Loucy (cell line): ENCODE data around the gene FEZF1.

Experiments
- H2AFZ ChIP-seq: fragments of 200-600 bp; sonication (generic); 2 replicates; pipeline ENCODE4 v1.6.0; 2016; ENCODE audit warnings: antibody characterized with exemption, mild to moderate bottlenecking, low read length, moderate library complexity
- H3F3A ChIP-seq: fragments of 200-600 bp; 2 replicates; pipeline ENCODE4 v1.6.0; 2016; ENCODE audit warnings: antibody characterized with exemption, low read depth, mild to moderate bottlenecking
- H3K27me3 ChIP-seq: fragments of 200-600 bp; sonication (generic); 2 replicates; pipeline ENCODE4 v1.6.1; 2014; ENCODE audit warnings: low read length, mild to moderate bottlenecking; ENCODE audit not compliant: insufficient read depth, poor library complexity, severe bottlenecking
- H3K36me3 ChIP-seq: fragments of 200-600 bp; sonication (generic); 2 replicates; pipeline ENCODE4 v1.6.1; 2016; ENCODE audit warnings: low read length; ENCODE audit not compliant: insufficient read depth
- H3K4me1 ChIP-seq: fragments of 200-600 bp; sonication (generic); 2 replicates; pipeline ENCODE4 v1.5.1; 2014; ENCODE audit warnings: low read length, mild to moderate bottlenecking; ENCODE audit not compliant: insufficient read depth, poor library complexity, severe bottlenecking
- H3K4me2 ChIP-seq: fragments of 200-600 bp; sonication (generic); 2 replicates; pipeline ENCODE4 v1.6.0; 2014; ENCODE audit warnings: antibody characterized with exemption, low read length, low read depth, mild to moderate bottlenecking; ENCODE audit not compliant: poor library complexity, severe bottlenecking
- H3K4me3 ChIP-seq: fragments of 200-600 bp; sonication (generic); 2 replicates; pipeline ENCODE4 v1.5.1; 2014; ENCODE audit warnings: low read length, mild to moderate bottlenecking, mixed read lengths; ENCODE audit not compliant: poor library complexity, severe bottlenecking
- H3K79me2 ChIP-seq: fragments of 200-600 bp; sonication (generic); 2 replicates; pipeline ENCODE4 v1.6.1; 2014; ENCODE audit warnings: low read length; ENCODE audit not compliant: insufficient read depth
- H3K9ac ChIP-seq: fragments of 200-600 bp; sonication (generic); 2 replicates; pipeline ENCODE4 v1.6.0; 2014; ENCODE audit warnings: mild to moderate bottlenecking, low read depth, low read length, moderate library complexity; ENCODE audit not compliant: poor library complexity, severe bottlenecking
- H3K9me2 ChIP-seq: fragments of 200-600 bp; sonication (generic); replicated peaks from 2 replicates; pipeline ENCODE4 v1.6.1; 2016; ENCODE audit warnings: low read depth, low read length, mixed read lengths
- H3K9me3 ChIP-seq: fragments of 200-600 bp; sonication (generic); 2 replicates; pipeline ENCODE4 v1.6.1; 2014; ENCODE audit warnings: mild to moderate bottlenecking, antibody characterized with exemption, low read length, low read depth; ENCODE audit not compliant: insufficient read depth
- H4K20me1 ChIP-seq: fragments of 200-600 bp; sonication (generic); 2 replicates; pipeline ENCODE4 v1.6.0; 2014; ENCODE audit warnings: antibody characterized with exemption, low read length, mild to moderate bottlenecking; ENCODE audit not compliant: insufficient read depth, poor library complexity, severe bottlenecking
- EZH2phosphoT487 ChIP-seq: fragments of 200-600 bp; IDR thresholded peaks from 2 replicates; pipeline ENCODE4 v1.6.1; 2018; ENCODE audit warnings: antibody characterized with exemption, mild to moderate bottlenecking, moderate library complexity, borderline replicate concordance
- TF ChIP-seq, protein P1 (sequence below): fragments of 200-600 bp; sonication (generic); conservative IDR thresholded peaks from 2 replicates; pipeline ENCODE4 v1.5.1; 2014; ENCODE audit warnings: mild to moderate bottlenecking, antibody characterized with exemption, low read length

Gene FEZF1

DNA sequence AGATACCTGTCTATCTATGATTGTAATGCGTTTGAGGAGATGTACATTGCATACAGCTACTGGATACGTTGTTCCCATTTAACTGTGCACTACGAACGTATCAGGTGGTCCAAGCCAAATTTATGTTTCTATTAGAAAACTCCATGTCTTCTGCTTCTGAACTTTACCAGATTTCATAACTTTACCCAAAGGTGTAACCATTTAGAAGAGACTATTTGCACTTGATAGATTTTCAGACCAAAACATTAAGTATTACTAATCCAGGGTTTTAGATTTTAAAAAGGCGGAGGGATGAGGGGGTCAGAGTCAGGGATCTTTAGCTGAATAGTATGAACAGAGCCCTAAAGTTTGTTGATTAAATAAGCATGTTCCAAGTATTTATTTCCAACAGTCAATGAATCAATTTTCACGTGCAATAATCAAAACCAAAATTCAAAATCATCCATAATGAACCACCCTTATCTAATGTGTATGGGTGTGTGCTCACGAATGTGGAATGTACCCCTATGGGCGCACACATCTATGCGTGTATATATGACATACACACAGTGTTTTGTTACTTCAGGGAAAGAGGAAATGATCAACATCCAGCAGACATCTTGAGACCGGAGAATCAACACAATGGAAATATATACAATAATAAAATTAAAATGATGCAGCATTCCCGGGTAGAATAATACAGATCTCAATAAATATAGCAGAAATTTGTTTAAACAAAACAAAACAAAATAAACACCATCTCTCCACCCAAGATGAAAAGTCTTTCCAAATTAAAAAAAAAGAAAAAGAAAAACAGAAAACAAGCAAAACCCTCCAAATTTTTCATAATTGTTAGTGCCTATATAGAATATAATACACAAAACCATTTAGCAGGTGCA lies 3.4 kb downstream of the FEZF1 start:
- Histone ChIP-seq H3K27me3 (no peaks in the 10 kb centered on the region), H3K4me3 (no peak overlapping the region), H2AFZ (no peak overlapping the region), H4K20me1 (no peaks in the 10 kb centered on the region), H3K9ac (no peak overlapping the region), H3F3A (no peaks in the 10 kb centered on the region), H3K4me2 (no peak overlapping the region), H3K79me2 (no peaks in the 10 kb centered on the region), H3K9me3 (no peaks in the 10 kb centered on the region), H3K4me1 (no peaks in the 10 kb centered on the region), H3K36me3 (no peaks in the 10 kb centered on the region), H3K9me2 (no peaks in the 10 kb centered on the region)
- no peak for TF ChIP-seq EZH2phosphoT487
- TF ChIP-seq, protein P1, sequence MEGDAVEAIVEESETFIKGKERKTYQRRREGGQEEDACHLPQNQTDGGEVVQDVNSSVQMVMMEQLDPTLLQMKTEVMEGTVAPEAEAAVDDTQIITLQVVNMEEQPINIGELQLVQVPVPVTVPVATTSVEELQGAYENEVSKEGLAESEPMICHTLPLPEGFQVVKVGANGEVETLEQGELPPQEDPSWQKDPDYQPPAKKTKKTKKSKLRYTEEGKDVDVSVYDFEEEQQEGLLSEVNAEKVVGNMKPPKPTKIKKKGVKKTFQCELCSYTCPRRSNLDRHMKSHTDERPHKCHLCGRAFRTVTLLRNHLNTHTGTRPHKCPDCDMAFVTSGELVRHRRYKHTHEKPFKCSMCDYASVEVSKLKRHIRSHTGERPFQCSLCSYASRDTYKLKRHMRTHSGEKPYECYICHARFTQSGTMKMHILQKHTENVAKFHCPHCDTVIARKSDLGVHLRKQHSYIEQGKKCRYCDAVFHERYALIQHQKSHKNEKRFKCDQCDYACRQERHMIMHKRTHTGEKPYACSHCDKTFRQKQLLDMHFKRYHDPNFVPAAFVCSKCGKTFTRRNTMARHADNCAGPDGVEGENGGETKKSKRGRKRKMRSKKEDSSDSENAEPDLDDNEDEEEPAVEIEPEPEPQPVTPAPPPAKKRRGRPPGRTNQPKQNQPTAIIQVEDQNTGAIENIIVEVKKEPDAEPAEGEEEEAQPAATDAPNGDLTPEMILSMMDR = no peak

DNA sequence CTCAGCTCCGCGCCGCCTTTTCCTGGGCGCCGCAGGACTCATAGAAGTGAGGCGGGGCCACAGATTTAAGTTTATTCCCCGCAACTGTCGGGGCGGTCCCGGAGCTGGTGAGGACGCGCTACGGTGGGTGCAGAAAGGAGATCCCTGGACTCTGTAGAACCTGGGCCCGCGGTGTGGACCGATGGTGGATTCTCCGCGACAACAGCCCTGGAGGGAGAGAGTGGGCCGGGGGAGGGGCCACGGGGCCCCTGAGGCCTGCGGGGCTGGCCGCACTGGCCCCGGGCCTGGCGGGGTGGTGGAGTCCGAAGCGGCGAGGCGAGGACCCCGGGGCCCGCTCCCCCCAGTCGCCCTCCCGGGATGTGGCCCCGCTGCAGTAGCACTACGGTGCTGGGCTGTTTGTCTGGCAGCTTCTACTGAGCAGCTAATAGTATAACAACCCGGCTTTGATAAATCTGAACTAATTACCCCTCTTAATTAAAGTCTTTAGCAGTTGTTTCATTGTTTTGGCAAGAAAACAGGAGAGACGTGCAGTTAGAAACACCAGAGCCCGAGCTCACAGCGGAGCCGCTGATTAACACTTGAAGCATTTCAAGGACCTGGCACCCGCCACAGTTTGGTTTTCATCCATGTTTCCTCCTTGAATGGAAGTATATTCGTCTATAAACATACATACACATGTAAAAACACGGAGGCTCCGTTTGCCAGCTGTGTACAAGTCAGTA lies 4.2 kb downstream of the FEZF1 start:
- H2AFZ ChIP-seq = no peak overlapping the region
- H3K4me1 ChIP-seq = no peaks in the 10 kb centered on the region
- no peaks in the 10 kb centered on the region for H3F3A ChIP-seq
- no peaks in the 10 kb centered on the region for H3K27me3 ChIP-seq
- no peaks in the 10 kb centered on the region for H3K9me3 ChIP-seq
- H3K36me3 ChIP-seq = no peaks in the 10 kb centered on the region
- TF ChIP-seq EZH2phosphoT487 = no peak
- TF ChIP-seq, protein P1 = no peak
- H3K4me2 ChIP-seq = no peak overlapping the region
- H4K20me1 ChIP-seq = no peaks in the 10 kb centered on the region
- no peaks in the 10 kb centered on the region for H3K9me2 ChIP-seq
- H3K79me2 ChIP-seq = no peaks in the 10 kb centered on the region
- H3K9ac ChIP-seq = no peak overlapping the region
- no peak overlapping the region for H3K4me3 ChIP-seq

DNA sequence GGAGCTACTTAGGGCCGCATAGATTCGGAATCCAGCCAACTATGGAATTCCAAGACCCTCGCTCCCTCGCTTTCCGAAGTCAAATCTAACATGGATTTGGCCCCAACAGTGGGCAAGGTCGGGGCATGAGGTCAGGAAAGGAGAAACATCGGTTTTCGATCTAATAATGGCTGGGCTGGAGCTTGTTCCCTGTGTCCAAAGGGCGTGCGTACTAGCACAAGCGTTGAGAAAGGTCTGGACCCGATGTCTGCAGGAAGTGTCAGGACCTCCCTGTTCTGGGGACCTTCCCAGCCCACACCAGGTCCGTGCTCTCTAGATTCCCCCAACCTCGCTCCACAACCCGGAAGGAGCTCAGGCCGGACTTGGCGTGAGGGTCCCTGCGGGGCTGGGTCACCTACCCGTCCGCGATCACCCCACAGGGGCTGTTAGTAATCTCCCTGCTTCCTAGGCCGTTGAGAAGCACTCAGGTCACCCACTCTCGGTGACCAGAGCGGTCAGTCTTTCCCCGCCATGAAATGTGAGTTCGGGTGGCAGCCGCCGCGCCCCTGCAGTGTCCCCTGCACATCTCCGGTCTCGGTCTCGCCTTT lies 4.8 kb downstream of the FEZF1 start:
- Histone ChIP-seq H3K9me2 (no peaks in the 10 kb centered on the region), H3K36me3 (no peaks in the 10 kb centered on the region), H3K9ac (no peak overlapping the region), H3K4me3 (no peak overlapping the region), H4K20me1 (no peaks in the 10 kb centered on the region), H3K79me2 (no peaks in the 10 kb centered on the region), H2AFZ (no peak overlapping the region), H3K4me1 (no peaks in the 10 kb centered on the region), H3K27me3 (no peaks in the 10 kb centered on the region), H3K9me3 (no peaks in the 10 kb centered on the region), H3K4me2 (no peak overlapping the region), H3F3A (no peaks in the 10 kb centered on the region)
- no peak for TF ChIP-seq EZH2phosphoT487
- TF ChIP-seq, protein P1 = no peak
